Kidney (tissue), 14 donors: ENCODE data around the gene KRTAP5-6. TPM values are rescaled to one million over a fixed set of nuclear protein-coding genes. Genes with fewer than 3 reads are reported as not detected.

Experiments used
- DNase-seq, 5 donors: peaks; one replicate each; pipeline ENCODE4 v3.0.0-alpha.2; 2013 to 2020
- FAIRE-seq: peaks from 2 replicates; lab custom pipeline; 2012; peaks lifted over from hg19 to GRCh38; lab: Jason Lieb, UNC
- H3K27ac ChIP-seq, 2 donors: one replicate each; pipeline ENCODE4 v1.7.0; 2013; ENCODE audit warnings: low read depth in 2 of 2, low read length in 2 of 2, inconsistent platforms in 1 of 2
- H3K27me3 ChIP-seq: one replicate; pipeline ENCODE4 v1.7.1; 2013; ENCODE audit warnings: low read length, inconsistent platforms; ENCODE audit not compliant: control insufficient read depth, insufficient read depth
- H3K36me3 ChIP-seq, 3 donors: one replicate each; pipeline versions ENCODE4 v1.7.0 to v1.7.1; 2013; ENCODE audit warnings: low read length in 3 of 3, control low read depth in 1 of 3, inconsistent platforms in 1 of 3; ENCODE audit not compliant: insufficient read depth in 3 of 3, control insufficient read depth in 2 of 3
- H3K4me1 ChIP-seq, 3 donors: one replicate each; pipeline versions ENCODE4 v1.7.0 to v1.7.1; 2013; ENCODE audit warnings: low read length in 3 of 3, inconsistent platforms in 1 of 3, low read depth in 1 of 3; ENCODE audit not compliant: control insufficient read depth in 2 of 3, insufficient read depth in 2 of 3
- H3K4me3 ChIP-seq, 3 donors: one replicate each; pipeline versions ENCODE4 v1.7.0 to v1.8.1; 2013; ENCODE audit warnings: low read length in 3 of 3, control low read depth in 1 of 3, inconsistent platforms in 1 of 3
- H3K9ac ChIP-seq, 3 donors: one replicate each; pipeline versions ENCODE4 v1.7.0 to v1.7.1; 2013; ENCODE audit warnings: low read length in 3 of 3, control low read depth in 1 of 3, inconsistent platforms in 1 of 3
- H3K9me3 ChIP-seq, 3 donors: one replicate each; pipeline versions ENCODE4 v1.7.0 to v1.7.1; 2013; ENCODE audit warnings: low read length in 3 of 3, control low read depth in 1 of 3, inconsistent platforms in 1 of 3; ENCODE audit not compliant: control insufficient read depth in 2 of 3, insufficient read depth in 1 of 3
- intact Hi-C: fragments of 100-400 bp; cut with DNase I; formaldehyde crosslinking; loops from one replicate; pipeline ENCODE4 v1.11.1; 2022
- polyA plus RNA-seq: library from polyadenylated mRNA; stranded (reverse); fragments of 350-450 nt; fragmentation: Illumina TruSeq; extraction: RNeasy Lipid Tissue Mini Kit (QIAGEN cat#74804); gene quantifications from one replicate; pipeline ENCODE4 v1.2.3, GENCODE V29; 2014; ENCODE audit warnings: low read depth, low replicate concordance; ENCODE audit not compliant: insufficient read depth
- total RNA-seq: library from RNA; stranded (reverse); fragmentation: NEBNext Ultra II Directional; extraction: Animal tissue kit (Norgen Biotek cat#: 25700); gene quantifications from one replicate; pipeline ENCODE4 v1.2.1, GENCODE V29; 2021
- TF ChIP-seq, protein P1 (sequence below): IDR thresholded peaks from 3 replicates; pipeline ENCODE4 v1.5.1; 2012; ENCODE audit warnings: mild to moderate bottlenecking, moderate library complexity, borderline replicate concordance; ENCODE audit not compliant: insufficient read depth; ENCODE audit errors: extremely low read depth
- donor health status: control.
- donor health status: control.
- donor health status: control.
- donor health status: control.
- donor health status: control.
- donor health status: DM: yes; HTN: yes; CAD: no.
- donor health status: Normal renal cell carcinoma (clear cell type).

The KRTAP5-6 gene
- total and polyA plus RNA-seq, 2 donors from 2014 or later = not detected

DNA sequence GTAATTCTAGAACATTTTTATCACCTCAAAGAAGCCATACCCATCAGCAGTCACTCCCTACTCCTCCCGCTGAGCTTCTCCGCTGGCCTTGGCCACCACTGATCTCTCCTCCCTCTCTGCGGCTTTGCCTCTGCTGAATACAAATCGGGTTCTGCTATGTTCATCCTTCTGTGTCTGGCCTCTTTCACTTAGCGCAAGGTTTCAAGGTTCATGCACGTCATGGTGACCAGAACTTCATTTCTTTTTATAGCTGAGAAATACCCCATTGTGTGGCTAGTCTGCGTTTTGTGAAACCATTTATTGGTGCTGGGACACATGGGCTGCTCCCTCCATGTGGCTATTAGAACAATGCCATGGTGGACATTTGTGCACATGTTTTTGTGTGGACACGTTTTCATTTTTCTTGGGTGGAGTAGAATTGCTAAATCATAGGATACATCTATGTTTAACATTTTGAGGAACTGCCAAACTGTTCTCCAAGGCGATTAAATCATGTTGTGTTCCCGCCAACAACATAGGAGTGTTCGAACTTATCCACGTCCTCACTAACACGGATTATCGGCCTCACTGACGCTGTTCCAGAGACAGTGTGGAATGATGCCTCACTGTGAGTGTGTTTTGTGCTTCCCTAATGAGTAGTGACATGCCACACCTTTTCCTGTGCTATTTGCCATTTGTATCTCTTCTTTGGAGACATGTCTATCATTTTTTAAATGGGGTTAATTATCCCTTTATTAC, 24.2 kb upstream of the KRTAP5-6 start:
- DNase-seq (peak in 2 of 5 donors; percentile 10 to 21), FAIRE-seq (no peak)
- H3K27me3 ChIP-seq = no peaks in the 10 kb centered on the region
- no peak overlapping the region for H3K4me3 ChIP-seq
- no peaks in the 10 kb centered on the region for H3K36me3 ChIP-seq
- no peaks in the 10 kb centered on the region for H3K9me3 ChIP-seq
- no peaks in the 10 kb centered on the region for H3K4me1 ChIP-seq
- H3K9ac ChIP-seq = no peak overlapping the region
- TF ChIP-seq, protein P1, sequence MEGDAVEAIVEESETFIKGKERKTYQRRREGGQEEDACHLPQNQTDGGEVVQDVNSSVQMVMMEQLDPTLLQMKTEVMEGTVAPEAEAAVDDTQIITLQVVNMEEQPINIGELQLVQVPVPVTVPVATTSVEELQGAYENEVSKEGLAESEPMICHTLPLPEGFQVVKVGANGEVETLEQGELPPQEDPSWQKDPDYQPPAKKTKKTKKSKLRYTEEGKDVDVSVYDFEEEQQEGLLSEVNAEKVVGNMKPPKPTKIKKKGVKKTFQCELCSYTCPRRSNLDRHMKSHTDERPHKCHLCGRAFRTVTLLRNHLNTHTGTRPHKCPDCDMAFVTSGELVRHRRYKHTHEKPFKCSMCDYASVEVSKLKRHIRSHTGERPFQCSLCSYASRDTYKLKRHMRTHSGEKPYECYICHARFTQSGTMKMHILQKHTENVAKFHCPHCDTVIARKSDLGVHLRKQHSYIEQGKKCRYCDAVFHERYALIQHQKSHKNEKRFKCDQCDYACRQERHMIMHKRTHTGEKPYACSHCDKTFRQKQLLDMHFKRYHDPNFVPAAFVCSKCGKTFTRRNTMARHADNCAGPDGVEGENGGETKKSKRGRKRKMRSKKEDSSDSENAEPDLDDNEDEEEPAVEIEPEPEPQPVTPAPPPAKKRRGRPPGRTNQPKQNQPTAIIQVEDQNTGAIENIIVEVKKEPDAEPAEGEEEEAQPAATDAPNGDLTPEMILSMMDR = no peak
- H3K27ac ChIP-seq = no peak overlapping the region
- intact Hi-C loops = no loop called here

DNA sequence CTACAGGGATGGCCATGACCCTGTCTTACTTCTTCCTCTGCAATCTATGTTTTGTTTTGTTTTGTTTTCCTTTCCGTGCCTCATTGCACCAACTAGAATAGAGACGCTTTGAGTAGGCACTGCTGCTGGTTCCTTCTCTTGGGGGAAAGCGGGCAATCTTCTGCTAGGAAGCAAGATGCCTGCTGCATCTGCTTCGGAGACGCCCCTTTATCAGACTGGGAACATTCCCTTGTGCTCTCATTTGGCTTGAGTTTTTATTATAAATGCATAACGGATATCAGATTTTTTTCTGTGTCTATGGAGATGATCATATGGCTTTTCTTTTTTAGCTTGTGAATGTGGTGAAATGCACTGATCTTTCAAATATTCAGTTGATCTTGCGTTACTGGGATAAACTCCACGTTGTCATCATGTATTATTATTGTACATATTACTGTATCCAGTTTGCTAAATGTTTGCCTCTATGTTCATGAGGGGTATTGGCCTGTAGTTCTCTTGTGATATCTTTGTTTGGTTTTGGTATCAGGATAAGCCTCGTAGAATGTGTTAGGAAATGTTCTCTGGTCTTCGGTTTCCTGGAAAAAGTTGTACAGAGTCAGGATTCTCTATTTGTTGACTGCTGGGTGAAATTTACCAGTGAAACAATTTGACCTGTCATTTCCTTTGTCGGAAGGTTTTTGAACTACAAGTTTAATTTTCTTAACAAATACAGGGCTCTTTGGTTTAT, 23.4 kb upstream of the KRTAP5-6 start:
- no peak for DNase-seq
- intact Hi-C loops = no loop called here
- no peaks in the 10 kb centered on the region for H3K27me3 ChIP-seq

DNA sequence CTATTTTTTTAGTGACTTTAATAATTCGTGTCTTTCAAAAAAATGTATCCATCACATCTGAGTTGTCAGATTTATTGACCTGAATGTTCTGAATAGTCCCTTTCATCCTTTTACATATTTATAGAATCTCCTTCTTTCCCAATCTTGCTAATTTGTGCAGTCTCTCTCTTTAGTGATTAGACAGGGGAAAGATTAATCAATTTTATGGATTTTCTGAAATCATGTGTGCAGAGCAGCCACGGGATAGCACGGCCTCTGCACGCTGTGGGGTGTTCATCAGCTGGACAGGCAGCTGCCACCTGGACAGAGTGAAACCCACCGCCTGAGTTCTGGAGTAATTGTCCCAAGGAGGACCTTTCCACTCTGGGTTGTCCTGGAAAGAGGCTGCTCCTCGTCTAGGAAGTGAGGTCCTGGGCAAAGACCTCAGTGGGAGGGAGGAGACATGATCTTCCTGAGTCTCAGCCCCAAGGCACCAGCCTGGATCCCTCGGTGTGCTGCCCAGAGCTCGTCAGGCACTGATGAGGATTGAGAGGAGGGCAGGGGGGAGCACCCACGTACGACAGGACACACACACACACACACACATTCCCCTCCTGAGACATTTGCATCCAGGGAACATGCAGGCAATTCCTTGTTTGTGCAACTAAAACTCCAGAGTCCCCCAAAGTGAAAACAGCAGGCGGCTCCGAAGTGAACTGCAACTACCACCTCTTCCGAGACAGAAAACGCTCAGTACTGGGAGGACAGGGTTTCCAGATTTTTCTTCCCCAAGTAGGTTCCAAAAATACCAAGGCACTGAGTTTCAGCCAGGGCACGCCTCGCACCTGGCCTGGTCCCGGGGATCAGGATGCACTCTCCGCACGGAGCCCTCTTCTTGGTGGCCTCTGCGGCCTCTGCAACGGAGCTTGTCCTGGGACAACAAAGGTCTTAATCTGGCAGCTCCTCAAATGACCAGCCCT, 22.5 kb upstream of the KRTAP5-6 start:
- intact Hi-C loops = no loop called here
- FAIRE-seq = no peak

More for the DNA sequence above, 23.4 kb upstream of the KRTAP5-6 start:
- no peaks in the 10 kb centered on the region for H3K9me3 ChIP-seq
- TF ChIP-seq, protein P1 = no peak
- H3K4me3 ChIP-seq = no peak overlapping the region
- no peak overlapping the region for H3K9ac ChIP-seq
- peak overlapping the region; percentile 8 to 22 for H3K27ac ChIP-seq
- H3K36me3 ChIP-seq = no peaks in the 10 kb centered on the region
- no peaks in the 10 kb centered on the region for H3K4me1 ChIP-seq
- FAIRE-seq = no peak

More for the DNA sequence above, 22.5 kb upstream of the KRTAP5-6 start:
- TF ChIP-seq, protein P1 = no peak
- Histone ChIP-seq H3K4me3 (no peak overlapping the region), H3K27ac (peak overlapping the region; percentile 8 to 32), H3K36me3 (no peaks in the 10 kb centered on the region), H3K27me3 (no peaks in the 10 kb centered on the region), H3K9me3 (no peaks in the 10 kb centered on the region), H3K9ac (no peak overlapping the region), H3K4me1 (no peaks in the 10 kb centered on the region)
- peak in 2 of 5 donors; percentile 28 to 49 for DNase-seq
